Measurements from ENCODE around the gene RNF40.

- TF ChIP-seq EZH2 (IDR thresholded peaks at IDR 0.05), result no peak
- no peak for TF ChIP-seq CTCF (IDR thresholded peaks at IDR 0.05 in 2 of 3, conservative IDR thresholded peaks at IDR 0.05 in 1 of 3; ENCODE audit: borderline replicate concordance in 1 of 3, insufficient read depth in 1 of 3, low read depth in 2 of 3, low read length in 2 of 3)
- TF ChIP-seq EZH2phosphoT487 (IDR thresholded peaks at IDR 0.05; ENCODE audit: borderline replicate concordance), result no peak
Observed at GRCh38 chr16:30769379-30770089, 7.4 kb downstream of the RNF40 start.
